Pulmonary artery endothelial cell (primary cell): ENCODE measurements around the gene TP53I11. TPM values are rescaled to one million over a fixed set of nuclear protein-coding genes. Genes with fewer than 3 reads are reported as not detected.

ENCODE experiments used
- DNase-seq: peaks from one replicate; pipeline ENCODE4 v3.0.0-alpha.2; 2011; ENCODE audit warnings: low read depth, low spot score
- total RNA-seq: library from RNA; depleted of rRNA; stranded (reverse); fragments of >200 nt; gene quantifications from 2 replicates; pipeline ENCODE4 v1.2.3, GENCODE V29; 2014

The TP53I11 gene
- total RNA-seq, 1 donor from 2014 or later, result 24.1 TPM

- no peak for DNase-seq
Observed at GRCh38 chr11:44941259-44942021, 9.2 kb downstream of the TP53I11 start.

- no peak for DNase-seq
Observed at GRCh38 chr11:44940835-44941234, 9.8 kb downstream of the TP53I11 start.

- no peak for DNase-seq
Observed at GRCh38 chr11:44940404-44940803, 10.3 kb downstream of the TP53I11 start.

GRCh38 chr11:44939673-44940395 is 10.8 kb downstream of the TP53I11 start:
- no peak for DNase-seq

- DNase-seq, result no peak
Observed at GRCh38 chr11:44938066-44938691, 12.5 kb downstream of the TP53I11 start.

GRCh38 chr11:44936951-44937543 is 13.6 kb downstream of the TP53I11 start:
- DNase-seq, result no peak

GRCh38 chr11:44936525-44936924 is 14.2 kb downstream of the TP53I11 start:
- DNase-seq, result no peak

GRCh38 chr11:44934735-44935250 is 15.9 kb downstream of the TP53I11 start:
- no peak for DNase-seq

- DNase-seq, result no peak
Observed at GRCh38 chr11:44934110-44934509, 16.6 kb downstream of the TP53I11 start.

- DNase-seq, result no peak
Observed at GRCh38 chr11:44931466-44931865, 19.2 kb downstream of the TP53I11 start.

- no peak for DNase-seq
Observed at GRCh38 chr11:44930588-44931302, 19.9 kb downstream of the TP53I11 start.

- DNase-seq, result no peak
Observed at GRCh38 chr11:44928816-44929215, 21.9 kb downstream of the TP53I11 start.

- DNase-seq, result no peak
Observed at GRCh38 chr11:44928144-44928543, 22.5 kb downstream of the TP53I11 start.

GRCh38 chr11:44927174-44927661 is 23.5 kb downstream of the TP53I11 start:
- no peak for DNase-seq

GRCh38 chr11:44926036-44926435 is 24.6 kb downstream of the TP53I11 start:
- no peak for DNase-seq

GRCh38 chr11:44923806-44924205 is 26.9 kb downstream of the TP53I11 start:
- no peak for DNase-seq

- DNase-seq, result no peak
Observed at GRCh38 chr11:44923115-44923514, 27.6 kb downstream of the TP53I11 start.

GRCh38 chr11:44920451-44920850 is 30.2 kb downstream of the TP53I11 start:
- no peak for DNase-seq

GRCh38 chr11:44917741-44918140 is 32.9 kb downstream of the TP53I11 start:
- DNase-seq, result no peak

GRCh38 chr11:44916801-44917385 is 33.8 kb downstream of the TP53I11 start:
- no peak for DNase-seq

- DNase-seq, result no peak
Observed at GRCh38 chr11:44916331-44916730, 34.4 kb downstream of the TP53I11 start.
